DND-41 (cell line): ENCODE measurements around the gene DHCR7.

Source experiments
- ATAC-seq: fragments of 200-7000 bp; cut with Tn5 transposase; 3 replicates; pipeline ENCODE4 v1.9.1; 2021; ENCODE audit warnings: low read depth; ENCODE audit not compliant: insufficient read depth
- DNase-seq: peaks from one replicate; pipeline ENCODE4 v3.0.0-alpha.2; 2020
- H2AFZ ChIP-seq: 2 replicates; pipeline ENCODE4 v1.6.0; 2012; ENCODE audit warnings: low read depth, low read length
- H3K27ac ChIP-seq: 2 replicates; pipeline ENCODE4 v1.5.1; 2012; ENCODE audit warnings: low read length, inconsistent platforms
- H3K27me3 ChIP-seq: fragments of 200-600 bp; sonication (generic); 2 replicates; pipeline ENCODE4 v1.6.0; 2012; ENCODE audit warnings: low read length, mild to moderate bottlenecking, inconsistent platforms; ENCODE audit not compliant: insufficient read depth, poor library complexity
- H3K36me3 ChIP-seq: 2 replicates; pipeline ENCODE4 v1.5.1; 2012; ENCODE audit warnings: low read length, inconsistent platforms; ENCODE audit not compliant: insufficient read depth
- H3K4me1 ChIP-seq: 2 replicates; pipeline ENCODE4 v1.5.1; 2012; ENCODE audit warnings: mild to moderate bottlenecking, low read length; ENCODE audit not compliant: insufficient read depth
- H3K4me2 ChIP-seq: 2 replicates; pipeline ENCODE4 v1.6.0; 2012; ENCODE audit warnings: mild to moderate bottlenecking, moderate library complexity, low read length, inconsistent platforms; ENCODE audit not compliant: insufficient read depth
- H3K4me3 ChIP-seq, 2 experiments: fragments of 200-600 bp in 1 of 2; shearing (Covaris generic) in 1 of 2; 2 replicates each; pipeline ENCODE4 v1.5.1; 2012 to 2016; ENCODE audit warnings: inconsistent platforms in 2 of 2, low read length in 2 of 2, mild to moderate bottlenecking in 2 of 2, low read depth in 1 of 2, moderate library complexity in 1 of 2
- H3K79me2 ChIP-seq: 2 replicates; pipeline ENCODE4 v1.6.0; 2012; ENCODE audit warnings: low read length, inconsistent platforms; ENCODE audit not compliant: insufficient read depth
- H3K9ac ChIP-seq: 2 replicates; pipeline ENCODE4 v1.6.0; 2012; ENCODE audit warnings: low read depth, mild to moderate bottlenecking, inconsistent platforms, low read length, moderate library complexity
- H3K9me3 ChIP-seq: 2 replicates; pipeline ENCODE4 v1.5.1; 2012; ENCODE audit warnings: low read length, moderate library complexity, mild to moderate bottlenecking, inconsistent platforms; ENCODE audit not compliant: insufficient read depth, severe bottlenecking
- H4K20me1 ChIP-seq: 2 replicates; pipeline ENCODE4 v1.6.0; 2012; ENCODE audit warnings: low read length; ENCODE audit not compliant: insufficient read depth
- CTCF ChIP-seq: IDR thresholded peaks from 2 replicates; pipeline ENCODE4 v1.5.1; 2012; ENCODE audit warnings: borderline replicate concordance, low read length, moderate library complexity, mild to moderate bottlenecking; ENCODE audit not compliant: poor library complexity, severe bottlenecking; ENCODE audit errors: extremely low read depth
- EZH2 ChIP-seq: IDR thresholded peaks from 3 replicates; pipeline ENCODE4 v1.6.1; 2012; ENCODE audit warnings: borderline replicate concordance, low read depth, mild to moderate bottlenecking, moderate library complexity, low read length, inconsistent platforms; ENCODE audit not compliant: severe bottlenecking

The DHCR7 gene

DNA sequence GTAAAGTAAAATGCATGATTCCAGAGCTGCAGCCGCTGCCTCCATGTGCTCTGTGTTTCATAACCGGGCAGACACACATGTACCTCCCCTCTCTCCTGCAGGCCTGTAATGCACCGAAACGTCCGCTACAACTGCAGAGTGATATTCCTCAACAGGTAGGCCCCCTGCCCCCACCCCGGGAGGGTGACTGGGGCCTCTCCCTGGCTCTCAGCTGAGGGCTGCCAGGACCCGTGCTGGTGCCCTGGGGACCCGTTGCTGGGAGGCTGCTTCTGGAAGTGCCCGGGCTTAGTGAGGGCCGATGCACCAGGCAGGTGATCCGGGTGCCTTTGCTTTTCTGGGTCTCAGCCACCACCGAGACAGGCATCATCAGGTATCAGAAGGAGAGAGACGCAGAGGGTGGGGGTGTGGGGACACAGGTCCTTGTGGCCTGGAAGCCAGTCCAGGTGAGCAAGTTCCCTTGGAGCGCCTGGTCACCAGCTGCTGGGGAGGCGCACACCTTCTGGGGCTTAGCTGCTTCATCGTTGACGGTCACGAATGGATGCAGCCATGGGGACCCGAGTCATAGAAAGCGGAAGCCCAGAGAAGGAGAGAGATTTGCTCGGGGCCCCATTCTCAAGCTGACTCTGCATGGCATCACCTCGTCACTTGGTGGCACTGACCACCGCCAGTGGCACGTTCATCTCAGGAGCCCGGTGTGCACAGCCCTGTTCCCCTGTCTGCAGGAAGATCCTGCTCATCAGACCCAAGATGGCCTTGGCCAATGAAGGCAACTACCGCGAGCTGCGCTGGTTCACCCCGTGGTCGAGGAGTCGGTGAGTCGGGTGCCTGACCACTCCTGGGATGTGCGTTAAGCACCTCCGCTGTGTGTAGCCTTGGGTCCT lies 15.4 kb upstream of the DHCR7 start:
- no peak overlapping the region for H2AFZ ChIP-seq
- H4K20me1 ChIP-seq, result peaks cover 23% of the 10 kb centered on the region
- H3K4me2 ChIP-seq, result no peak overlapping the region
- no peak overlapping the region for H3K4me3 ChIP-seq
- no peak overlapping the region for H3K27ac ChIP-seq
- H3K27me3 ChIP-seq, result no peaks in the 10 kb centered on the region
- no peaks in the 10 kb centered on the region for H3K4me1 ChIP-seq
- ATAC-seq, result no peak
- H3K9ac ChIP-seq, result no peak overlapping the region
- H3K36me3 ChIP-seq, result peaks cover 75% of the 10 kb centered on the region
- DNase-seq, result no peak
- no peaks in the 10 kb centered on the region for H3K79me2 ChIP-seq
- H3K9me3 ChIP-seq, result no peaks in the 10 kb centered on the region
- TF ChIP-seq CTCF, result no peak
- TF ChIP-seq EZH2, result no peak

DNA sequence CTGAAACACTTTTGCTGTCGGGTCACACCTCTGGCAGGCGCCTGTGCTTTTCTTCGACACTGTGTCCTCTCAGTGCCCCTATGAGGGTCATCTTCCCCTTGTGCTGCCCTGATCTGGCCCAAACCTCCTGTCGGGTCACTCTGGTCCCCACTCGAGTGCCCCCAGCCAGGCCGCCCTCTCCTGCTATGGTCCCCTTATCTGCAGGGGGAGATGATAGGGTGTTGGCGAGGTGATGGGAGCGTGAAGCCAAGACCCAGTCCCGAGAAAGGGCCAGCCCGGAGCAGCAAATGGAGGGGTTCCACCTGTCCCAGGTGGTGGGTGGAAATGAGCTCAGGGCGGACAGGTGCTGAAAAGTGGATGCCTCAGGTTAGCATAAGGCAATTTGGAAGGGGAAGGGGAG lies 14.5 kb upstream of the DHCR7 start:
- Histone ChIP-seq H3K9ac (no peak overlapping the region), H3K4me2 (no peak overlapping the region), H4K20me1 (peaks cover 24% of the 10 kb centered on the region), H3K79me2 (no peaks in the 10 kb centered on the region), H3K4me1 (no peaks in the 10 kb centered on the region), H3K27me3 (no peaks in the 10 kb centered on the region), H3K4me3 (no peak overlapping the region), H3K36me3 (peaks cover 83% of the 10 kb centered on the region), H3K27ac (no peak overlapping the region), H3K9me3 (no peaks in the 10 kb centered on the region), H2AFZ (no peak overlapping the region)
- ATAC-seq (no peak), DNase-seq (no peak)
- TF ChIP-seq EZH2 (no peak), CTCF (no peak)

DNA sequence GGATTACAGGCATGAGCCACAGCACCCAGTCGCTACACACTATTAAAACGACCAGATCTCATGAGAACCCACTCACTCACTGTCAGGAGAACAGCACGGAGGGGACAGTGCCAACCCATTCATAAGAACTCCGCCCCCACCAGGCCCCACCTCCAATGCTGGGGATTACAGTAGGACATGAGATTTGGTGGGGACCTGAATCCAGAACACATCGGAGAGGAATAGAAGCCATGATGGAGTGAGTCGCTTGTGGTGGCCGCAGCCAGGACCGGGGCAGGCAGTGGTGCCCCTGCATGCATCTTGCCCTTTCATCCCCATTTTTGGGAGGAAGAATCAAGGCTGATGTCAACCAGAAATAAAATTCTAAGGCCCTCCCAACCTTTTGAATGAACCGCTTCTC lies 13.5 kb upstream of the DHCR7 start:
- H2AFZ ChIP-seq, result no peak overlapping the region
- no peak overlapping the region for H3K4me3 ChIP-seq
- no peak overlapping the region for H3K4me2 ChIP-seq
- H3K9me3 ChIP-seq, result no peaks in the 10 kb centered on the region
- H3K9ac ChIP-seq, result no peak overlapping the region
- no peaks in the 10 kb centered on the region for H3K79me2 ChIP-seq
- ATAC-seq (no peak), DNase-seq (no peak)
- TF ChIP-seq CTCF (no peak), EZH2 (no peak)
- H3K4me1 ChIP-seq, result no peaks in the 10 kb centered on the region
- H3K27ac ChIP-seq, result no peak overlapping the region
- H3K36me3 ChIP-seq, result peaks cover 83% of the 10 kb centered on the region
- no peaks in the 10 kb centered on the region for H3K27me3 ChIP-seq
- H4K20me1 ChIP-seq, result peaks cover 29% of the 10 kb centered on the region
